Kidney (tissue), 14 donors: ENCODE data around the gene MYO9A. TPM values are rescaled to one million over a fixed set of nuclear protein-coding genes. Genes with fewer than 3 reads are reported as not detected.

ENCODE experiments used
- DNase-seq, 5 donors: peaks; one replicate each; pipeline ENCODE4 v3.0.0-alpha.2; 2013 to 2020
- FAIRE-seq: peaks from 2 replicates; lab custom pipeline; 2012; peaks lifted over from hg19 to GRCh38; lab: Jason Lieb, UNC
- H3K27ac ChIP-seq, 2 donors: one replicate each; pipeline ENCODE4 v1.7.0; 2013; ENCODE audit warnings: low read depth in 2 of 2, low read length in 2 of 2, inconsistent platforms in 1 of 2
- H3K27me3 ChIP-seq: one replicate; pipeline ENCODE4 v1.7.1; 2013; ENCODE audit warnings: low read length, inconsistent platforms; ENCODE audit not compliant: control insufficient read depth, insufficient read depth
- H3K36me3 ChIP-seq, 3 donors: one replicate each; pipeline versions ENCODE4 v1.7.0 to v1.7.1; 2013; ENCODE audit warnings: low read length in 3 of 3, control low read depth in 1 of 3, inconsistent platforms in 1 of 3; ENCODE audit not compliant: insufficient read depth in 3 of 3, control insufficient read depth in 2 of 3
- H3K4me1 ChIP-seq, 3 donors: one replicate each; pipeline versions ENCODE4 v1.7.0 to v1.7.1; 2013; ENCODE audit warnings: low read length in 3 of 3, inconsistent platforms in 1 of 3, low read depth in 1 of 3; ENCODE audit not compliant: control insufficient read depth in 2 of 3, insufficient read depth in 2 of 3
- H3K4me3 ChIP-seq, 3 donors: one replicate each; pipeline versions ENCODE4 v1.7.0 to v1.8.1; 2013; ENCODE audit warnings: low read length in 3 of 3, control low read depth in 1 of 3, inconsistent platforms in 1 of 3
- H3K9ac ChIP-seq, 3 donors: one replicate each; pipeline versions ENCODE4 v1.7.0 to v1.7.1; 2013; ENCODE audit warnings: low read length in 3 of 3, control low read depth in 1 of 3, inconsistent platforms in 1 of 3
- H3K9me3 ChIP-seq, 3 donors: one replicate each; pipeline versions ENCODE4 v1.7.0 to v1.7.1; 2013; ENCODE audit warnings: low read length in 3 of 3, control low read depth in 1 of 3, inconsistent platforms in 1 of 3; ENCODE audit not compliant: control insufficient read depth in 2 of 3, insufficient read depth in 1 of 3
- intact Hi-C: fragments of 100-400 bp; cut with DNase I; formaldehyde crosslinking; loops from one replicate; pipeline ENCODE4 v1.11.1; 2022
- polyA plus RNA-seq: library from polyadenylated mRNA; stranded (reverse); fragments of 350-450 nt; fragmentation: Illumina TruSeq; extraction: RNeasy Lipid Tissue Mini Kit (QIAGEN cat#74804); gene quantifications from one replicate; pipeline ENCODE4 v1.2.3, GENCODE V29; 2014; ENCODE audit warnings: low read depth, low replicate concordance; ENCODE audit not compliant: insufficient read depth
- total RNA-seq: library from RNA; stranded (reverse); fragmentation: NEBNext Ultra II Directional; extraction: Animal tissue kit (Norgen Biotek cat#: 25700); gene quantifications from one replicate; pipeline ENCODE4 v1.2.1, GENCODE V29; 2021
- TF ChIP-seq, protein P1 (sequence below): IDR thresholded peaks from 3 replicates; pipeline ENCODE4 v1.5.1; 2012; ENCODE audit warnings: mild to moderate bottlenecking, moderate library complexity, borderline replicate concordance; ENCODE audit not compliant: insufficient read depth; ENCODE audit errors: extremely low read depth
- donor health status: control.
- donor health status: control.
- donor health status: control.
- donor health status: control.
- donor health status: control.
- donor health status: DM: yes; HTN: yes; CAD: no.
- donor health status: Normal renal cell carcinoma (clear cell type).

Gene MYO9A
- total and polyA plus RNA-seq, 2 donors from 2014 or later = 5.5 to 132 TPM

DNA sequence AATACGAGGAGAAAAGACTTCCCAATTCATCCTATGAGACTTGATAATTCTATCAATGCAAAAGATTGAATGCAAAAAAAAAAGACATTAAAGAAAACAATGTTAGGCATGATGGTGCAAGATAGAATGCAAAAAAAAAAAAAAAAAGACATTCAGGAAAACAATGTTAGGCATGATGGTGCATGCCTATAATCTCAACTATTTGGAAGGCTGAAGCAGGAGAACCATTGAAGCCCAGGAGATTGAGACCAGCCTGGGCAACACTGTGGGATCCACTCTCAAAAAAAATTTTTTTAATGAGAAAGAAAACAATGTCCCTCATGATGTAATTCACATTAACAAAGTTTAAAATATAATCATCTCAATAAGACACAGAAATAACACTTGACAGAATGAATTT lies 75.9 kb downstream of the MYO9A start:
- H3K4me3 ChIP-seq = no peak overlapping the region
- FAIRE-seq = no peak

DNA sequence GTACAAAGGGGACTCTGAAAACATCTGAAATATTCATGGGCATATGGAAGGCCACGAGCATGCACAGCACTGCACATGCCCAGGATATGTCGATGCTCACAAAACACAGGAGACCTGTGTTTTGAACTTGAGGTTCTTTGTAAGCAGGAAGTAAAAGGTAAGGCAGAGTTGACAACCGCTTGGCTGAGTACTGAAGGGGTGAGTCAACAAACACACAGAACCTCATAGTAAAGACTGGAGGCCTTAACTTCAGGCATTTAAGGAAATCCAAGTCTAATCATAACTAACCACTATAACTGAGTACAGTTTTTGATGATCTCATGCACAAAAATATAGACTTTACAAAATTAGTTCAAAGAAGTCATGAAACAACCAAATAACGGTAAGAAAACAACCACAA lies 80.6 kb downstream of the MYO9A start:
- Histone ChIP-seq H3K36me3 (no peaks in the 10 kb centered on the region), H3K9me3 (no peaks in the 10 kb centered on the region), H3K27me3 (no peaks in the 10 kb centered on the region), H3K4me3 (no peak overlapping the region), H3K4me1 (no peaks in the 10 kb centered on the region), H3K27ac (no peak overlapping the region), H3K9ac (no peak overlapping the region)
- TF ChIP-seq, protein P1, sequence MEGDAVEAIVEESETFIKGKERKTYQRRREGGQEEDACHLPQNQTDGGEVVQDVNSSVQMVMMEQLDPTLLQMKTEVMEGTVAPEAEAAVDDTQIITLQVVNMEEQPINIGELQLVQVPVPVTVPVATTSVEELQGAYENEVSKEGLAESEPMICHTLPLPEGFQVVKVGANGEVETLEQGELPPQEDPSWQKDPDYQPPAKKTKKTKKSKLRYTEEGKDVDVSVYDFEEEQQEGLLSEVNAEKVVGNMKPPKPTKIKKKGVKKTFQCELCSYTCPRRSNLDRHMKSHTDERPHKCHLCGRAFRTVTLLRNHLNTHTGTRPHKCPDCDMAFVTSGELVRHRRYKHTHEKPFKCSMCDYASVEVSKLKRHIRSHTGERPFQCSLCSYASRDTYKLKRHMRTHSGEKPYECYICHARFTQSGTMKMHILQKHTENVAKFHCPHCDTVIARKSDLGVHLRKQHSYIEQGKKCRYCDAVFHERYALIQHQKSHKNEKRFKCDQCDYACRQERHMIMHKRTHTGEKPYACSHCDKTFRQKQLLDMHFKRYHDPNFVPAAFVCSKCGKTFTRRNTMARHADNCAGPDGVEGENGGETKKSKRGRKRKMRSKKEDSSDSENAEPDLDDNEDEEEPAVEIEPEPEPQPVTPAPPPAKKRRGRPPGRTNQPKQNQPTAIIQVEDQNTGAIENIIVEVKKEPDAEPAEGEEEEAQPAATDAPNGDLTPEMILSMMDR = no peak
- DNase-seq (no peak), FAIRE-seq (no peak)
- intact Hi-C loops = no loop called here

More for the DNA sequence above, 75.9 kb downstream of the MYO9A start:
- Histone ChIP-seq H3K36me3 (peaks cover 0 to 8% (median 0%) of the 10 kb centered on the region in 3 donors), H3K4me1 (no peaks in the 10 kb centered on the region), H3K9ac (no peak overlapping the region), H3K9me3 (no peaks in the 10 kb centered on the region), H3K27me3 (no peaks in the 10 kb centered on the region), H3K27ac (no peak overlapping the region)
- TF ChIP-seq, protein P1 = no peak
- no peak for DNase-seq
- intact Hi-C loops = no loop called here

DNA sequence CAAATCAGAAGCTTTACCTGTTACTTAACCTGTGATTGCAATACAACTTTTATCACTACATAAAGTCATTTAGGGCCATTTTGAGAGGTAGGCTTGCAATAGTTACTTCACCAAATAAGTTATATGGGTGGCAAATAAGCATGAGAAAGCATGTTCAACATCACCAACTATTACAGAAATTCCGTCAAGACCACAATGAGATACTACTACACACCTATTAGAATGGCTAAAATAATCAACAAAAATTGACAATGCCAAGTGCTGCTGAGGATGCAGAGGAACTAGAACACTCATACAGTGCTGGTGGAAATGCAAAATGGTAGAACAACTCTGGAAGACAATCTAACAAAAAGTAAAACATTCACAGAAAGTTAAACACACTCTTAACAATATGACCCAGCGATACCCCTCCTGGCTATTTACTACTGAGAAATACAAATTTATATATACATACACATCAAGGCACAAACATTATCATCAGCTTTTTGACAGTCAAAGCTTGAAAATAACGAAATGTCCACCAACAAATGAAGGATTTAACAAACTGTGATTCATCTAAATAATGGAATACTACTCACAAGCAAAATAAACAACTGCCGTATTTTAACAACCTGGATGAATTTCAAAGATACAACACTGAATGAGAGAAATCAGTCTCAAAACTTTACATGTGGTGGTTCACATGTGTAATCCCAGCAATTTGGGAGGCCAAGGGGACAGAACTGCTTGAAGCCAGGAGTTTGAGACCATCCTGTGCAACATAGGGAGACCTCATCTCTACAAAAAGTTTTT lies 82.9 kb downstream of the MYO9A start:
- no peak overlapping the region for H3K27ac ChIP-seq
- H3K4me3 ChIP-seq = no peak overlapping the region
- no peak for DNase-seq
- H3K9ac ChIP-seq = no peak overlapping the region
- no peaks in the 10 kb centered on the region for H3K4me1 ChIP-seq
- TF ChIP-seq, protein P1 = no peak
- no peaks in the 10 kb centered on the region for H3K36me3 ChIP-seq
- H3K27me3 ChIP-seq = no peaks in the 10 kb centered on the region
- no peaks in the 10 kb centered on the region for H3K9me3 ChIP-seq
- intact Hi-C loops = no loop called here
- FAIRE-seq = no peak

GRCh38 chr15:72034351-72034750 lies 83.6 kb downstream of the MYO9A start:
- DNase-seq = no peak
- Histone ChIP-seq H3K4me3 (no peak overlapping the region), H3K9ac (no peak overlapping the region), H3K36me3 (peaks cover 0 to under 1% (median 0%) of the 10 kb centered on the region in 3 donors), H3K27me3 (no peaks in the 10 kb centered on the region), H3K27ac (no peak overlapping the region), H3K9me3 (no peaks in the 10 kb centered on the region), H3K4me1 (no peaks in the 10 kb centered on the region)
- TF ChIP-seq, protein P1 = no peak
- intact Hi-C loops = no loop called here
- no peak for FAIRE-seq
